ENCODE measurements around the gene RMND5B.

DNA sequence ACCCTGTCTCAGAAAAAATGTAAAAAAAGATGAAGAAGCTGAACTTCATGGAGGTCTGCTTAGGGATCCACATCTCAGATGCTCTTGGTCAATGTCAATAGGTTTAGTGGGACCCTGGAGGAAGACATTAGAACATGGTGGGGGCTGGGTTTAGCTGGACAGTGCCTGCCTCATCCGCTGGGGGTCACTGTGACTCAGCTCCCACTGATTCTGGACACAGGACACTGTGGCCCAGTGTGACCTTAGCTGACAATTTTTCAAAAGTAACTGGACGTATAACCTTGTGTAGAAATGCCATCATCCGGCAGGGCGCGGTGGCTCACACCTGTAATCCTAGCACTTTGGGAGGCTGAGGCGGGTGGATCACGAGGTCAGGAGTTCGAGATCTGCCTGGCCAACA, 66.2 kb downstream of the RMND5B start:
- no peak for TF ChIP-seq EZH2 (IDR thresholded peaks at IDR 0.05)
- no peak for TF ChIP-seq POLR2AphosphoS5 (IDR thresholded peaks at IDR 0.05; ENCODE audit: borderline replicate concordance, low read depth, low read length)
